Measurements from ENCODE around the gene P2RY1. TPM values are rescaled to one million over a fixed set of nuclear protein-coding genes. Genes with fewer than 3 reads are reported as not detected.

Gene P2RY1
- total RNA-seq, 1 experiment from 2014 or later = 6.3 TPM

DNA sequence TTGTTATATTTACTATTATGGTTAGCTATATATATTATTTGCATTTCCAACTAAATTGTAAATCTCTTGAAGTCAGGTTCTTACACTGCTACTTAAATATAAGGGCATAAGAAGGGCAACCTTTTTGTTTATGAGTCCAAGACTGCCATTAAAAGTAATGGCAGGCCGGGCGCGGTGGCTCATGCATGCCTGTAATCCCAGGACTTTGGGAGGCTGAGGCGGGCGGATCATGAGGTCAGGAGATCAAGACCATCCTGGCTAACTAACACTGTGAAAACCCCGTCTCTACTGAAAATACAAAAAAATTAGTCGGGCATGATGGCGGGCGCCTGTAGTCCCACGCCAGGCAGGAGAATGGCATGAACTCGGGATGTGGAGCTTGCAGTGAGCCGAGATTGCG, 2.9 kb upstream of the P2RY1 start:
- Histone ChIP-seq H2BK20ac (ENCODE audit: low read depth, low read length, poor library complexity, severe bottlenecking) (no peak overlapping the region), H2AK5ac (ENCODE audit: insufficient read length, low read length) (no peak overlapping the region), H3K79me1 (ENCODE audit: insufficient read depth, low read depth, low read length, poor library complexity, severe bottlenecking) (no peaks in the 10 kb centered on the region), H3K4me1 (ENCODE audit: insufficient read depth, low read length) (no peaks in the 10 kb centered on the region), H3K56ac (ENCODE audit: insufficient read length, low read depth, low read length) (no peak overlapping the region), H2BK12ac (ENCODE audit: insufficient read length, low read depth, low read length) (no peak overlapping the region), H3T11ph (ENCODE audit: low read length) (no peak overlapping the region), H3K9ac (ENCODE audit: extremely low read depth, insufficient read length, low read length) (no peak overlapping the region), H3K4me2 (ENCODE audit: insufficient read depth, insufficient read length, low read length) (no peak overlapping the region), H2BK5ac (ENCODE audit: insufficient read length, low read length) (no peak overlapping the region), H4K5ac (ENCODE audit: insufficient read length, low read depth, low read length) (no peak overlapping the region), H3K18ac (ENCODE audit: insufficient read length, low read depth, low read length) (no peak overlapping the region), H3K14ac (ENCODE audit: insufficient read depth, low read length) (no peak overlapping the region), H3K23me2 (ENCODE audit: insufficient read length, low read depth, low read length, poor library complexity, severe bottlenecking) (peaks cover 9% of the 10 kb centered on the region), H3K4ac (ENCODE audit: low read depth, low read length) (no peak overlapping the region), H3K9me3 (ENCODE audit: control insufficient read depth, low read depth, low read length) (no peaks in the 10 kb centered on the region), H3K79me2 (ENCODE audit: insufficient read depth, low read length) (peaks cover 11% of the 10 kb centered on the region; the same call in 1 of the 2 replicates), H4K8ac (replicated peaks; ENCODE audit: insufficient read length, low read depth, low read length) (no peak overlapping the region), H4K20me1 (ENCODE audit: control insufficient read depth, insufficient read depth, insufficient read length) (no peaks in the 10 kb centered on the region), H3K27ac (ENCODE audit: insufficient read length, low read depth, low read length) (no peak overlapping the region), H2AFZ (ENCODE audit: low read length) (no peak overlapping the region), H2BK120ac (ENCODE audit: low read depth, low read length, poor library complexity, severe bottlenecking) (no peak overlapping the region), H3K23ac (ENCODE audit: insufficient read length, low read depth, low read length) (no peak overlapping the region), H3K27me3 (ENCODE audit: insufficient read depth, low read length) (no peaks in the 10 kb centered on the region), H2BK15ac (ENCODE audit: low read depth, low read length) (no peak overlapping the region), H4K91ac (ENCODE audit: insufficient read length, low read depth, low read length) (no peak overlapping the region)
- peaks cover 0 to 11% (median 4%) of the 10 kb centered on the region in 3 experiments; a peak in 3 of 7 replicates for H3K36me3 Mint-ChIP-seq (ENCODE audit: insufficient read depth in 1 of 3, low read depth in 3 of 3)
- no peak for DNase-seq
- no peak overlapping the region for H3K4me3 Mint-ChIP-seq
- TF ChIP-seq, protein P1, sequence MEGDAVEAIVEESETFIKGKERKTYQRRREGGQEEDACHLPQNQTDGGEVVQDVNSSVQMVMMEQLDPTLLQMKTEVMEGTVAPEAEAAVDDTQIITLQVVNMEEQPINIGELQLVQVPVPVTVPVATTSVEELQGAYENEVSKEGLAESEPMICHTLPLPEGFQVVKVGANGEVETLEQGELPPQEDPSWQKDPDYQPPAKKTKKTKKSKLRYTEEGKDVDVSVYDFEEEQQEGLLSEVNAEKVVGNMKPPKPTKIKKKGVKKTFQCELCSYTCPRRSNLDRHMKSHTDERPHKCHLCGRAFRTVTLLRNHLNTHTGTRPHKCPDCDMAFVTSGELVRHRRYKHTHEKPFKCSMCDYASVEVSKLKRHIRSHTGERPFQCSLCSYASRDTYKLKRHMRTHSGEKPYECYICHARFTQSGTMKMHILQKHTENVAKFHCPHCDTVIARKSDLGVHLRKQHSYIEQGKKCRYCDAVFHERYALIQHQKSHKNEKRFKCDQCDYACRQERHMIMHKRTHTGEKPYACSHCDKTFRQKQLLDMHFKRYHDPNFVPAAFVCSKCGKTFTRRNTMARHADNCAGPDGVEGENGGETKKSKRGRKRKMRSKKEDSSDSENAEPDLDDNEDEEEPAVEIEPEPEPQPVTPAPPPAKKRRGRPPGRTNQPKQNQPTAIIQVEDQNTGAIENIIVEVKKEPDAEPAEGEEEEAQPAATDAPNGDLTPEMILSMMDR (conservative IDR thresholded peaks at IDR 0.05) = no peak
- no CpG with 5 or more reads among the region's 13 CpGs for WGBS (ENCODE audit: extremely low coverage, insufficient read length, low lambda C conversion rate)
- no peak overlapping the region for H3K27ac Mint-ChIP-seq
- H3K9me3 Mint-ChIP-seq = 0 out of 5 replicates have a peak, but pooled peaks cover 0 to 2% of the 10 kb centered on the region in 2 experiments
- H3K27me3 Mint-ChIP-seq (ENCODE audit: low read depth) = peaks cover 19% of the 10 kb centered on the region
- peaks cover 16 to 17% of the 10 kb centered on the region in 2 experiments for H3K4me1 Mint-ChIP-seq
